HG02763 (cell line): ENCODE measurements around the gene COL4A4.
"Not testable (repeated sequence)": the region's sequence is repeated elsewhere in the genome, so short reads cannot be mapped to it uniquely, and the experiment has no call there.

Experiments
- ATAC-seq: cut with Tn5 transposase; IDR thresholded peaks from one replicate; pipeline ENCODE4 v1.9.1; 2021; ENCODE audit warnings: mild to moderate bottlenecking, moderate library complexity; ENCODE audit not compliant: unreplicated experiment

The COL4A4 gene

DNA sequence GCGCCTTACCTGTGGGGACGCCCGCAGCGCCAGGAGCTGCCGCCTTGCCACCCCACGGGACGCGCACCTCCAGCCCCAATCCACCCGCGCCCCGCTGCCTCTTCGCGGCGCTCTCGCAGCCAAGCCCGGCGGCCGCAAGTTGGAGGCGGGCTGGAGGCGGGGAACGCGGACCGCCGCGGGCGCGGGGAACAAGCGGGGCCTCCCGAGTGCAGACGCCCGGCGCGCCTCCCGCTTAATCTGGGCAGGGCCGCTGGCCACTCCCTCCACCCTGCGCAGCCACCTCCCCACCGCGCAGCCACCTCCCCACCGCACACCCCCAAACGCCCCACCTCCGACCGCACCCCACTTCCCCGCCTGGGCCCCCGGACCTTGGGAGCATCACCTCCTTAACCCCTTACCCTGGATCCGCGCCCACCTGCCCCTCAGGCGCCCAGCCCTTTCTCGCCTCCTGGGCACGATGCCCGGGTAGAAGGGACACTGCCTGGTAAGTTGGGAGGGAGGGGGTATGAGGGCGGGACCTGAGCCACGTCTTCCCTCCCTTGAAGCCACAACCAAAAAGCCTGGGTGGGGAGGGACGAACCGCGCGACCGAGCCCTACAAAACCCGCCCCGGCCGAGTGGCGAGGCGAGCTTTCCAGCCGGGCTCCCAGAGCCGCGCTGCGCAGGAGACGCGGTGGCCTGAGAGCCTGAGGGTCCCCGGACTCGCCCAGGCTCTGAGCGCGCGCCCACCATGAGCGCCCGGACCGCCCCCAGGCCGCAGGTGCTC, at the start of gene COL4A4, which contains the start of gene COL4A3:
Gene COL4A4 (minus strand): TSS at position 208 of the 765 bp plus-strand sequence. CDS start 16,722 bp downstream, outside the sequence.
Gene COL4A3 (plus strand): TSS at position 627 of the 765 bp plus-strand sequence. CDS start 103 bp downstream, at position 730.
- peak; percentile 56 for ATAC-seq

DNA sequence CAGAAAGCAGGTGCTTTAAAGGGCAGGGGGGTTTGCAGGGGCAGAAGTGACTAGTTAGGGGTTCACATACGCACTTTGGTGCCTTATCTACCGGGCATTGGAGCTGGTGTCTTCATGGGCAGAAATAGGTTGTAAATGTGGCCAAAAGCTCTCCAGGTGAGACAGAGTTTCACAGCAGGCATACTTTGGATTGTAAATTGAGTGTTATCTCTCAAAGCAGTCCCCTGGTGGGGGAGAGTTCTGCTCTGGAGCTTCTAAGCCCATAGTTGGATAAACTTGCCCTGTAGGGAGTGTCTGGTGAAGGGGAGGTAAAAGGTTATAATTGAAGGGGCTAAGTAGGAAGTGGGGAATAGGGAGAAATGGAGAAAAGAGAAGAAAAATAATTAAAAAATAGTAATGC, 43.6 kb upstream of the COL4A4 start:
- no peak for ATAC-seq

DNA sequence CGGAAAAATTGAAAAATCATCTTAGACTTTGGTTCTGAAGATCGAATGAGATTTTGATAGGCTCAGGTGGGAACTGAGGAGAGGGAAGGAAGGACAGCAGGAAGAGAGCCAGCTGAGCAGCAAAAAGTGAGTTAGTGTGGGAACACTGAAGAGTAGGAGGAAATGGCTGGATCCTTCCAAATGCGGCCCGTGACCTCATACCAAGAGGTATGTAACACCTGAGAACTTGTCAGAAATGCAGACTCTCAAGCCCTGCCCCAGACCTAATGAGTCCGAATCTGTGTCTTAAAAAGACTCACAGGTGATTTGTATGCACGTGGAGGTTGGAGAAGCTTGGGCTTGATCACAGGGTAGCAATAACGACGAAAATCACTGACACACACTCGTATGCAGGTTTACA, 42.4 kb upstream of the COL4A4 start:
- ATAC-seq, result no peak

GRCh38 chr2:227205701-227206100, 41.7 kb upstream of the COL4A4 start:
- ATAC-seq, result no peak

DNA sequence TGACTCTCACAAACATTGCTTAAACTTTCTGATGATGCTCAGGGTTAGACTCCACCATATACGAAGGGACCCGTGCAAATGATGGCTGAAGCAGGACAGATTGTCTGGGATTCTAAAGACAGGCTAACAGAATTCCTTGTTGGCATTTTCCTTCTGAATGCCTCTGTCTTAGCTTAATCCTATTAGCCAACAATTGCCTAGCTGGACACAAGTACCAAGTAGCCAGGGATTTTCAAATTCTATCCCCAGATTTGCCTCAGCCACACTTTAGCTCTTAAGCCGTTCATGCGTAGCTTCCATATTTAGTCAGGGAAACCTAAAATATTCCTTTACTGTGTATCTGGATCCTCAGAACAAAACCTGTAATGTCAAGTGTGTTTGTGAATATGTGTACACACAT, 40.4 kb upstream of the COL4A4 start:
- no peak for ATAC-seq

DNA sequence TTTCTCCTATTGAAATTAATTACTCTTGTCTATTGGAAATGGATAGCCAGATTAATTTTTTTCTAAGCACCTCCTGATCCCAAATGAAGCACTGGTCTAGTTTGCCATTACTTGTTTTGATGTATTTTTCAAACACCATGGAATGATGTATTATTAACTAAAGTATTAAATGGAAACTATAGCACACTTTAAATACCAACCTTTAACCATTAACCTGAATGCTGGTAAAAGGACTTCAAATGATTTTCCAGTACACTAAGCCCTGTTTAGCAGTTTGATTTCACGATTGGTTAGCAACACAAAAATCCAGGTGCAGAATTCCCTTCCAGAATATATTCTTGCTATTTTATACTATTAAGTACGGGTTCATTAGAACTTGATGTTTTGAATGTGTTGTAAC, 37.8 kb upstream of the COL4A4 start:
- no peak for ATAC-seq

- no peak for ATAC-seq
Measured at GRCh38 chr2:227198866-227199265, 34.9 kb upstream of the COL4A4 start.

- ATAC-seq, result no peak
Measured at GRCh38 chr2:227194219-227194618, 30.2 kb upstream of the COL4A4 start.

- no peak for ATAC-seq
Measured at GRCh38 chr2:227192491-227192890, 28.5 kb upstream of the COL4A4 start.

- ATAC-seq, result no peak
Measured at GRCh38 chr2:227191367-227191766, 27.4 kb upstream of the COL4A4 start.

GRCh38 chr2:227188292-227188691, 24.3 kb upstream of the COL4A4 start:
- peak; percentile 57 for ATAC-seq

- ATAC-seq, result no peak
Measured at GRCh38 chr2:227186751-227187150, 22.7 kb upstream of the COL4A4 start.

DNA sequence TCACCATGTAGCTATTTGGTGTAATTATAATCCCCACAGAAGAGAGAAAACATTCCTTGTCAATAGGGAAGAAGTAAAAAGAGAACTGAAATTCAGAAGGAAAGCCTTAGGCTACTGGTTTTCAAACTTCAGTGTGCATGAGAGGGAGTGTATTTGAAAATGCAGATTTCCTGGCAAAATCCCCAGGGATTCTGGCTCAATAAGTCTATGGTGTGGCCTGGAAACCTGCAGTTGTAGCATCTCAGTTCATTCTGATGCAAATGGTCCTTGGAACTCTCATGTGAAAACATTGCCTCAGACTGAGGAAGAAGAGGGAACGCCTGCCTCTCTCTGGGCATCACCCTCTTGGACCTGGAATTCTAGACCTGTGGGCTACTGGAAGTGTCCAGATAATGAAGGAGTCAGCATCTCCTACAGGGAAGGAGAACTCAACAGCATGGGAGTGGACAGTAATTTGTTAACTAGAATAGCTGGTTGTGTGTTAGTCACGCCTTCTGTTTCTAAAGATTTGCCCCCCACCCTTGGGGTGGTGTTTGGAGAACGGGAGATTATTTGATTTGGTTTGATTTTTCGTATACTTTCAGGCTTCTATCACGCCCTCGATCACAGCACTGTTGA, 21.7 kb upstream of the COL4A4 start:
- no peak for ATAC-seq

- ATAC-seq, result no peak
Measured at GRCh38 chr2:227183657-227184367, 19.8 kb upstream of the COL4A4 start.

DNA sequence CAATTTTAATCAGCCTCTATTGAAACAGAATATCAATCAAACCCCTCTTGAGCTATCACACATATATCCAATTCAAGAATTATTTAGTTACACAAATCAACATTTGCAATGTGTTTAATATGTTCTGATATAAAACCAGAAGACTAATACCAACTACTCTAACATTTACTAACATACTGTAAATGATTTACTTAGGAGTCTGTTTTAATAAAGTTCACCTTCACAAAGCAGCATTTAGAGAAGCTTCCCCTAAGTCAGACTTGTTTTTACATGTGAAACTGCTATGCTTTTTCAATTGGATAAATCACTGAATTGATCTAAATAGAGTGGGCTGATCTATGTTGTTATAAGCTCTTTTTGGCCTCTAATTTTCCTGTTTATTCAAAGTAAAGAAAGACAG, 18.8 kb upstream of the COL4A4 start:
- ATAC-seq, result no peak

GRCh38 chr2:227180770-227181169, 16.8 kb upstream of the COL4A4 start:
- no peak for ATAC-seq

GRCh38 chr2:227179988-227180685, 16.1 kb upstream of the COL4A4 start:
- no peak for ATAC-seq

DNA sequence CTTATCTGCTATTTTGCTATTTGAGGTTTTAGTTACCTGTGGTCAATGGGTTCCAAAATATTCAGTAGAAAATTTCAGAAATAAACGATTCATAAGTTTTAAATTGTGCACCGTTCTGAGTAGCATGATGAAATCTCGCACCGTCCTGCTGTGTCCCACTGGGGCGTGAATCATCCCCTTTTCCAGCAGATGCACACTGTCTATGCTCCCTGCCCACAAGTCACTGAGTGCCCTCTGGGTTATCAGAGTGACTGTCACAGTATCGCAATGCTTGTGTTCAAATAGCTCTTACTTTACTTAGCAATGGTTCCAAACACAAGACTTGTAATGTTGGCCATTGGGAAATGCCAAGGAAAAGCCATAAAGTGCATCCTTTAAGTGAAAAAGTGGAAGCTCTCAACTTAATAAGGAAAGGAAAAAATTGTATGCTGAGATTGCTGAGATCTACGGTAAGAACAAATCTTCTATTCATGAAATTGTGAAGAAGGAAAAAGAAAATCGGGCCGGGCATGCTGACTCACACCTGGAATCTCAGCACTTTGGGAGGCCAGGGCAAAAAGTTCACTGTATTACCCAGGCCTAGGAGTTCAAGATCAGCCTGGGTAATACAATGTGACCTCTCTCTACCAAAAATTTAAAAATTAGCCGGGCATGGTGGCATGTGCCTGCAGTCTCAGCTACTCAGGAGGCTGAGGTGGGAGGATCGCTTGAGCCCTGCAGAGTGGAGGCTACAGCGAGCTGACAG, 13.8 kb upstream of the COL4A4 start:
- no peak for ATAC-seq

GRCh38 chr2:227171779-227172178, 7.8 kb upstream of the COL4A4 start:
- ATAC-seq, result not testable (repeated sequence)

- ATAC-seq, result peak; percentile 56
Measured at GRCh38 chr2:227164763-227165291, 822 bp upstream of the COL4A4 start.
